Measurements from ENCODE around the gene PIGU. TPM values are rescaled to one million over a fixed set of nuclear protein-coding genes. Genes with fewer than 3 reads are reported as not detected.
"Not testable (repeated sequence)": the region's sequence is repeated elsewhere in the genome, so short reads cannot be mapped to it uniquely, and the experiment has no call there.

Gene PIGU
- total RNA-seq, 1 experiment from 2014 or later: 50.5 TPM

- Histone ChIP-seq H3K36me3 (peaks cover 19% of the 10 kb centered on the region), H3K9me3 (replicated peaks) (no peaks in the 10 kb centered on the region), H3K4me1 (peaks cover 6% of the 10 kb centered on the region; the same call in 1 of the 2 replicates), H3K27ac (no peak overlapping the region), H3K4me3 (no peak overlapping the region), H3K27me3 (no peaks in the 10 kb centered on the region)
- no peak for DNase-seq
Measured at GRCh38 chr20:34629342-34629741, 47.5 kb downstream of the PIGU start.

DNA sequence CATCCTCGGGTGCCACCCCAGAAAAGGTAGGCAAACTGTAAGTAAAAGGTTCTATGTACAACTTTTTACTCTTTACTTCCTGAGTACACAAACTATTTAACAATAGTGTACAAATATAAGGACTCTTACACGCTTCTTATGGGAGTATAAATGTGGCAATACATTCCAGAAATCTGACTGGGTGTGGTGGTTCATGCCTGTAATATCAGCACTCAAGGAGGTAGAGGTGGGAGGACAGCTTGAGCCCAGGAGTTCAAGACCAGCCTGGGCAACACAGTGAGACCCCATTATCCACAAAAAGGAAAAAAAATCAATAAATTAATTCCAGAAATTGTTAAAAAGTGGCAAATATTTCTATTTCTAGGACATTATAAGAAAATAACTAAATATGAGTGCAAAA lies 48.9 kb downstream of the PIGU start:
- no peak for DNase-seq
- no peaks in the 10 kb centered on the region for H3K9me3 ChIP-seq (replicated peaks)
- H3K27me3 ChIP-seq: no peaks in the 10 kb centered on the region
- H3K4me1 ChIP-seq: peaks cover 6% of the 10 kb centered on the region; the same call in 1 of the 2 replicates
- no peak overlapping the region for H3K4me3 ChIP-seq
- H3K27ac ChIP-seq: no peak overlapping the region
- H3K36me3 ChIP-seq: peaks cover 14% of the 10 kb centered on the region

DNA sequence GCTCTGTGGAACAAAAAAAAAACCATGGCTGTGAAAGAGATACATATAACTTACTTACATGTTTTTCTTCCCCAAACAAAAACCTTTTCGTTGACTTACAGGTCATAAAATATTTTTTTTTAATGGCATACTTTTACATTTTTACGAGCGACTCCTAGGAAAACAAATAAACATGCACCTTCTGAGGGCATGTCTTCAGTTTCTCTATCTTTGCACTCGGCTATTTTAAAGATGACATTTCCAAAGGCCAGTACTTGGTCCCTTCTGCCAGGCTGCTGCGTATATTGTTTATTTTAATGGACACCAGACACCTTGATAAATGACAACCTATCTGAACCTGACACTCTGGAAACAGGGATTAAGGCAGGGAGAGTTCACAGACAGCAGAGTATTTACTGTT lies 49.4 kb downstream of the PIGU start:
- no peak overlapping the region for H3K4me3 ChIP-seq
- peaks cover 6% of the 10 kb centered on the region; the same call in 1 of the 2 replicates for H3K4me1 ChIP-seq
- H3K9me3 ChIP-seq (replicated peaks): no peaks in the 10 kb centered on the region
- peak in 1 of 2 experiments; percentile 21 for DNase-seq
- H3K36me3 ChIP-seq: peaks cover 14% of the 10 kb centered on the region
- H3K27ac ChIP-seq: no peak overlapping the region
- H3K27me3 ChIP-seq: no peaks in the 10 kb centered on the region

GRCh38 chr20:34626992-34627391 lies 49.9 kb downstream of the PIGU start:
- Histone ChIP-seq H3K27me3 (no peaks in the 10 kb centered on the region), H3K36me3 (peaks cover 13% of the 10 kb centered on the region), H3K4me1 (peaks cover 6% of the 10 kb centered on the region; the same call in 1 of the 2 replicates), H3K9me3 (replicated peaks) (no peaks in the 10 kb centered on the region), H3K4me3 (no peak overlapping the region), H3K27ac (no peak overlapping the region)
- DNase-seq: no peak

GRCh38 chr20:34624629-34625028 lies 52.3 kb downstream of the PIGU start:
- Histone ChIP-seq H3K4me1 (peaks cover 4% of the 10 kb centered on the region; the same call in 1 of the 2 replicates), H3K4me3 (no peak overlapping the region), H3K36me3 (peaks cover 12% of the 10 kb centered on the region), H3K27me3 (no peaks in the 10 kb centered on the region), H3K9me3 (replicated peaks) (no peaks in the 10 kb centered on the region), H3K27ac (no peak overlapping the region)
- no peak for DNase-seq

DNA sequence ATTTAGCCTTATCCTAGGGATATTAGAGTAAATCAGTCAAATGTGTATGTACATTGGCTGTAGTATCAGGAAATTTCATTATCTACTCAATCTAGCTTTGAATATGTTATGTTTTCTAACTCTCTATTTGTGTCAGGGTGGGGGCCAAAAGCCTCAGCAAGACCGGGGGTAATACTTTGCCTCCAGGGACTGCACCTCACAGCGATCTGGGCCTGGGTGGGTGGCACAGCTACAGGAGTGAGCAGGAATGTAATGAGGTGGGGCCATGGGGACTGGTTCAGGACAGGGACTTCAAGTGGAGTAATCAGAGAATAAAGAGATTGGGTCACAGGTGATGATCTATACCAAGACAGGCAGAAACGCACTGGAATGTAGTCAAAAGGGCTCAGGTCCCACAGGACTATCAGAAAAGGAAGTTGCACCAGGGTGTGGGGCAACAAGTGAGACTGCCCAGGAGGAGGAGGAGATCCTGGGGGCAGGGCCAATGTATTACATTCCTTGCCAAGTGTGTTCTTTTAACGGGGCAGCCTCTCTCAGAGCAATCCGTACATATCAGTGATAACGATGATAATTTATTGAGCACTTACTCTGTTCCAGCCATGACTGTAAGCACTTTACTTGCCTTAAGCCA lies 54.0 kb downstream of the PIGU start:
- Histone ChIP-seq H3K27ac (no peak overlapping the region), H3K27me3 (no peaks in the 10 kb centered on the region), H3K4me1 (no peaks in the 10 kb centered on the region; the same call in 1 of the 2 replicates), H3K9me3 (replicated peaks) (no peaks in the 10 kb centered on the region), H3K36me3 (peaks cover 15% of the 10 kb centered on the region), H3K4me3 (no peak overlapping the region)
- DNase-seq: no peak

DNA sequence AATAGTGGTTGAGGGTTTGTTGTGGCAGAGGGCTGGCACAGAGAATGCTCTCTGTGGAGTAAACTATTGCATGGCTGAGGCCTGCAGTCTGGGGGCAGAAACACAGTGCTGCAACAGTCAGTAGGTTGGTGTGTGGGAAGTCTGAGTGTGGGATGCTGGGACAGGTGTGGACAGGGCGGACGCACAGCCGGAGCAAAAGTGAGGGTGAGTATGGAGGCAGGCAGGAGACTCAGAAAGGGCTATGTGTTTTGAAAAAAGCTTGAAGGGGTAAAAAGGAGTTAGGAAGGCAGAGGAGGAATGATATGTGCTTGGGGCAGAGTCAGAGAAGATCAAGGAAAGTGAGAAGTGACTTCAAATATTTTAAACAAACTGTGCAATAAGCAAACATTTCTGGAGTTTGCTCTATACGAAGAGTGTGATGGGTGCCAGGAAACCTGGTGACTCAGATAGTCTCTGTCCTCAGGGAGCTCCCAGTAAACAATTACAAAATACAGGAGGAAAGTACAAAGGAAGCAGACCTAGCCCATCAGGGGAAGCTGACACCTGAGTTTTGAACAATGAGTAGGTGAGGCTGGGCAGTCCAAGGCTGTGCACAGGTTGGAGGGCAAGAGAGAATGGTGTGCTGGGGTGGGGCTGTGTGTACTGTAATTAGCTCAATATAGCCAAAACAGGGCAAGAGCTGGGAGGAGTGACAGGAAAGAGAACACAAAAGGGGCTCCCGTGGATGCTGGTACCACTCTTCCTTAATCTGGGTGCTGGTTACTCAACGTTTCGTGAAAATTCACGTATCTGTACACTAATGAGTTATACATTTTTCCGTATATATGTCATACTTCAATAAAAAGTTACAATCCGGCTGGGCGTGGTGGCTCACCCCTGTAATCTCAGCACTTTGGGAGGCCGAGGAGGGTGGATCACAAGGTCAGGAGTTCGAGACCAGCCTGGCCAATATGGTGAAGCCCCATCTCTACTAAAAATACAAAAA lies 55.2 kb downstream of the PIGU start:
- Histone ChIP-seq H3K9me3 (replicated peaks) (no peaks in the 10 kb centered on the region; the same call in 1 of the 2 replicates), H3K36me3 (peaks cover 21% of the 10 kb centered on the region), H3K27me3 (no peaks in the 10 kb centered on the region), H3K4me1 (no peaks in the 10 kb centered on the region), H3K27ac (no peak overlapping the region), H3K4me3 (no peak overlapping the region)
- DNase-seq: no peak

- Histone ChIP-seq H3K9me3 (replicated peaks) (no peaks in the 10 kb centered on the region; the same call in 1 of the 2 replicates), H3K27ac (no peak overlapping the region), H3K4me1 (no peaks in the 10 kb centered on the region), H3K36me3 (peaks cover 21% of the 10 kb centered on the region), H3K4me3 (no peak overlapping the region), H3K27me3 (no peaks in the 10 kb centered on the region)
- DNase-seq: no peak
Measured at GRCh38 chr20:34621036-34621343, 55.9 kb downstream of the PIGU start.

DNA sequence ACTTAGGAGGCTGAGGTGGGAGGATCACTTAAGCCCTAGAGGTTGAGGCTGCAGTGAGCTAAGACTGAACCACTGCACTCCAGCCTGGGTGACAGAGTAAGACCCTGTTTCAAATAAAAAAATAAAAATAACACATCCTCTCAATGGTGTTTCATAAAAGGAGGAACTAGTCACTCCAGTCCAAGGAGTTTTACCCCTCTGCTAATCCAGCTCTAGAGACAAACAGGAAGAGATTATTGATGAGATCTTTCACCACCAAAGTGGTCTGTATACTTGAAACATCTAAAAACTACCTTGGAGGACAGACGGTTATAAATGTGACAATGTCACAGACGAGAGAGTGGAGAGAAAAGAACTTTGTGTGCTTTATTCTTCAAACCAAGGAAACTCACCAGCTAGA lies 58.2 kb downstream of the PIGU start:
- Histone ChIP-seq H3K27ac (no peak overlapping the region), H3K36me3 (peaks cover 21% of the 10 kb centered on the region), H3K4me1 (no peaks in the 10 kb centered on the region), H3K9me3 (replicated peaks) (no peaks in the 10 kb centered on the region; the same call in 1 of the 2 replicates), H3K27me3 (no peaks in the 10 kb centered on the region), H3K4me3 (no peak overlapping the region)
- no peak for DNase-seq

GRCh38 chr20:34616913-34617312 lies 60.0 kb downstream of the PIGU start:
- not testable (repeated sequence) for H3K27me3 ChIP-seq; H3K4me3 ChIP-seq; H3K9me3 ChIP-seq (replicated peaks); H3K4me1 ChIP-seq; DNase-seq; H3K27ac ChIP-seq
- H3K36me3 ChIP-seq: peaks cover 16% of the 10 kb centered on the region

GRCh38 chr20:34615477-34615876 lies 61.4 kb downstream of the PIGU start:
- Histone ChIP-seq H3K9me3 (replicated peaks) (no peaks in the 10 kb centered on the region; the same call in 1 of the 2 replicates), H3K27ac (no peak overlapping the region), H3K27me3 (no peaks in the 10 kb centered on the region), H3K4me1 (no peaks in the 10 kb centered on the region), H3K36me3 (peaks cover 16% of the 10 kb centered on the region), H3K4me3 (no peak overlapping the region)
- DNase-seq: no peak

- not testable (repeated sequence) for H3K27ac ChIP-seq; H3K4me1 ChIP-seq; H3K4me3 ChIP-seq; H3K9me3 ChIP-seq (replicated peaks); H3K27me3 ChIP-seq; H3K36me3 ChIP-seq; DNase-seq
Measured at GRCh38 chr20:34611976-34612375, 64.9 kb downstream of the PIGU start.

DNA sequence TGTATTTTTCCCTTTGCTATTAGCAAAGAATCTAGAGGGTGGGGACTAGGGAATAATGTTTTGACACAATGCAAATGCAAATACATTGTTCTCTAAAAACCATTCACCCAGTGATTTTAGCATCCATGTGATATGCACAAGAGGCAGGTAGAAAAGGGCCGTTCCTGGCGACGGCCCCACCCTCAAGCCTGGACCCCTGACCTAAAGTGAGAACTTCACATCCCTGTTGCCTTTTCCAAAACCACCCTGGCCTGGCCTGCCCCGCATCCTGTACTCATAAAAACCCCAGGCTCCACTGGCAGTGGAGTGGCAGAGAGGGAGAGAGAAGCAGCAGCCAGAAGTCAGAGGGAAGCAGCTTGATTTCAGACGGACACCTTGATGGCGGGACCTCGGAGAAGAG lies 69.8 kb downstream of the PIGU start:
- no peak for DNase-seq
- H3K4me1 ChIP-seq: no peaks in the 10 kb centered on the region
- no peaks in the 10 kb centered on the region for H3K27me3 ChIP-seq
- no peaks in the 10 kb centered on the region for H3K9me3 ChIP-seq (replicated peaks)
- no peak overlapping the region for H3K27ac ChIP-seq
- no peak overlapping the region for H3K4me3 ChIP-seq
- H3K36me3 ChIP-seq: peaks cover 5% of the 10 kb centered on the region

GRCh38 chr20:34604980-34605788 lies 71.7 kb downstream of the PIGU start:
- no peak for DNase-seq
- no peak overlapping the region for H3K27ac ChIP-seq
- peaks cover 5% of the 10 kb centered on the region for H3K36me3 ChIP-seq
- no peaks in the 10 kb centered on the region for H3K4me1 ChIP-seq
- no peaks in the 10 kb centered on the region for H3K27me3 ChIP-seq
- no peaks in the 10 kb centered on the region for H3K9me3 ChIP-seq (replicated peaks)
- H3K4me3 ChIP-seq: no peak overlapping the region
